ENCODE data around the gene CACNA1F. TPM values are rescaled to one million over a fixed set of nuclear protein-coding genes. Genes with fewer than 3 reads are reported as not detected.

CACNA1F gene
- total and polyA plus RNA-seq, 2 experiments from 2014 or later: 0.02 to 0.45 TPM

- DNase-seq (ENCODE audit: low read depth in 1 of 2, low spot score in 1 of 2): no peak
- no peak overlapping the region for H3K4me3 ChIP-seq
- H3K9me3 ChIP-seq (ENCODE audit: low read depth): no peaks in the 10 kb centered on the region
- no peak for TF ChIP-seq CTCF (IDR thresholded peaks at IDR 0.05; ENCODE audit: low read depth, low read length)
- H3K27me3 ChIP-seq: no peaks in the 10 kb centered on the region
- H3K27ac ChIP-seq: no peak overlapping the region
- no peaks in the 10 kb centered on the region for H3K4me1 ChIP-seq (ENCODE audit: low read depth)
- no peaks in the 10 kb centered on the region for H3K36me3 ChIP-seq
Observed at GRCh38 chrX:49246541-49246940, 13.4 kb upstream of the CACNA1F start.

GRCh38 chrX:49244207-49244606 is 11.1 kb upstream of the CACNA1F start:
- DNase-seq (ENCODE audit: low read depth in 1 of 2, low spot score in 1 of 2): no peak
- H3K9me3 ChIP-seq (ENCODE audit: low read depth): no peaks in the 10 kb centered on the region

GRCh38 chrX:49243166-49243565 is 10.0 kb upstream of the CACNA1F start:
- no peak overlapping the region for H3K4me3 ChIP-seq
- H3K27ac ChIP-seq: no peak overlapping the region
- H3K4me1 ChIP-seq (ENCODE audit: low read depth): no peaks in the 10 kb centered on the region
- no peaks in the 10 kb centered on the region for H3K36me3 ChIP-seq
- no peak for DNase-seq (ENCODE audit: low read depth in 1 of 2, low spot score in 1 of 2)
- TF ChIP-seq CTCF (IDR thresholded peaks at IDR 0.05; ENCODE audit: low read depth, low read length): no peak
- H3K9me3 ChIP-seq (ENCODE audit: low read depth): no peaks in the 10 kb centered on the region
- H3K27me3 ChIP-seq: no peaks in the 10 kb centered on the region

More at GRCh38 chrX:49244207-49244606, 11.1 kb upstream of the CACNA1F start:
- Histone ChIP-seq H3K36me3 (no peaks in the 10 kb centered on the region), H3K27ac (no peak overlapping the region), H3K27me3 (no peaks in the 10 kb centered on the region), H3K4me3 (no peak overlapping the region), H3K4me1 (ENCODE audit: low read depth) (no peaks in the 10 kb centered on the region)
- TF ChIP-seq CTCF (IDR thresholded peaks at IDR 0.05; ENCODE audit: low read depth, low read length): no peak

- H3K27me3 ChIP-seq: no peaks in the 10 kb centered on the region
- no peak for TF ChIP-seq CTCF (IDR thresholded peaks at IDR 0.05; ENCODE audit: low read depth, low read length)
- H3K9me3 ChIP-seq (ENCODE audit: low read depth): no peaks in the 10 kb centered on the region
- H3K4me3 ChIP-seq: no peak overlapping the region
- H3K36me3 ChIP-seq: no peaks in the 10 kb centered on the region
- no peak for DNase-seq (ENCODE audit: low read depth in 1 of 2, low spot score in 1 of 2)
- H3K4me1 ChIP-seq (ENCODE audit: low read depth): no peaks in the 10 kb centered on the region
- H3K27ac ChIP-seq: no peak overlapping the region
Observed at GRCh38 chrX:49242545-49243066, 9.5 kb upstream of the CACNA1F start.

GRCh38 chrX:49238735-49239134 is 5.6 kb upstream of the CACNA1F start:
- Histone ChIP-seq H3K4me1 (ENCODE audit: low read depth) (no peaks in the 10 kb centered on the region), H3K27me3 (no peaks in the 10 kb centered on the region), H3K4me3 (no peak overlapping the region), H3K9me3 (ENCODE audit: low read depth) (no peaks in the 10 kb centered on the region), H3K36me3 (no peaks in the 10 kb centered on the region), H3K27ac (no peak overlapping the region)
- no peak for DNase-seq (ENCODE audit: low read depth in 1 of 2, low spot score in 1 of 2)
- no peak for TF ChIP-seq CTCF (IDR thresholded peaks at IDR 0.05; ENCODE audit: low read depth, low read length)

GRCh38 chrX:49237060-49237459 is 3.9 kb upstream of the CACNA1F start:
- no peaks in the 10 kb centered on the region for H3K9me3 ChIP-seq (ENCODE audit: low read depth)
- TF ChIP-seq CTCF (IDR thresholded peaks at IDR 0.05; ENCODE audit: low read depth, low read length): no peak
- H3K4me3 ChIP-seq: no peak overlapping the region
- H3K27me3 ChIP-seq: no peaks in the 10 kb centered on the region
- no peak for DNase-seq (ENCODE audit: low read depth in 1 of 2, low spot score in 1 of 2)
- no peaks in the 10 kb centered on the region for H3K36me3 ChIP-seq
- H3K4me1 ChIP-seq (ENCODE audit: low read depth): no peaks in the 10 kb centered on the region
- H3K27ac ChIP-seq: no peak overlapping the region
